ENCODE results near the gene CELF2.
"Not testable (repeated sequence)": the region's sequence is repeated elsewhere in the genome, so short reads cannot be mapped to it uniquely, and the experiment has no call there.

Gene CELF2

GRCh38 chr10:11017570-11018431 lies at the start of gene CELF2:
CELF2 (plus strand) TSS chr10:11017872; CDS start chr10:11018090, 218 bp downstream.
- DNase-seq = no peak

GRCh38 chr10:10968257-10968588 lies 49.4 kb upstream of the CELF2 start:
- no peak for DNase-seq

DNA sequence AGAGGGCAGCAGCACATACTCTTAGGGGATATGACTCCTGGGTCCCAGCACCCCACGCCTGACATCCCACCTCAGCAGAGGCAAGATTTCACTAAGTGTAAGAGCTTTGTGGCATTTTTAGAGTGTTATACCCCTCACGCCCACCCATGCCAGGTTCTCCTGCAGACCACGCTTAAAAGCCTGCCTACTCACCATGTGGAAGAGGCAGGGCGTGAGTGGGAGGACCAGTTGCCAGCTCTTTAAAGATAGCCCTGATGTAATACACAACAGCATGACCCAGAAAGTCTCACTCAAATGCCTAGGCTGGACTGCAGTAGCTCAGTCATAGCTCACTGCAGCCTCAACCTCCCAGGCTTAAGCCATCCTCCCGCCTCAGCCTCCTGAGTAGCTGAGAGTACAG lies 44.4 kb upstream of the CELF2 start:
- no peak for DNase-seq

GRCh38 chr10:10975647-10976046 lies 42.0 kb upstream of the CELF2 start:
- no peak for DNase-seq

- DNase-seq = no peak
These were observed 41.0 kb upstream of the CELF2 start for GRCh38 chr10:10976652-10977051.

DNA sequence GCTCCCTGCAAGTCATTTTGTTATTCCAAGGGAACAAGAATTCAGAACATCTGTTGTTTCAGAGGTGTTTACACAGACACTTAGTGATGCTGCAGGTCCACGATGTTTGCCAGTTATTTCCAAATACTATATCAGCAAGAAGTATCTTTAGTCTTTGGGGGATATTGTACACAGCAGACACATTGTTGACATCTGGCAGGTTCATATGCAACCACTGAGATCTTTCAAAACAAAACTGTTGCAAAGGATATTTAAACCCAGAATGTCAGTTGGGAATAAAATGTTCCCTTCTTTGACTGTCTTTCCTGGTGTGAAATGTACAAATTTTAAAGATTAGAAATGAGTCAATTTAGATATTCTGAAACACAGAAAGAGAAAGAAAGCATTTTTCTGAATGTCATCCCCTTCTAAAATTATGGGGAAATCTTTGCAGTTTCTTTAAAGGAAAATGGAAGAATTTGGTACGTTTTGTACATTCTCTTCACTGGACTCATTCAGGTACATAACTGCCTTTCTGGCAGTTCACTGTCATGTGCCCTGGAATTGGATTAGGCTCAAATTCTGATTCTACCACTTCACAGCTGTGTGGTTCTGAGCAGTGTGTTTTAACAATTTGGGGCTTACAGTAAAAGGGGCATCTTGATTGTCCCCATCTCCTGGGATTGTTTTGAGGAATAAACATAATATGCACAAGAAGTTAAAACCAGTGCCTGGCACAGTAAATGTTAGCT lies 40.3 kb upstream of the CELF2 start:
- no peak for DNase-seq

GRCh38 chr10:10977978-10978377 lies 39.7 kb upstream of the CELF2 start:
- DNase-seq = no peak

GRCh38 chr10:10985361-10985760 lies 32.3 kb upstream of the CELF2 start:
- DNase-seq = no peak

DNA sequence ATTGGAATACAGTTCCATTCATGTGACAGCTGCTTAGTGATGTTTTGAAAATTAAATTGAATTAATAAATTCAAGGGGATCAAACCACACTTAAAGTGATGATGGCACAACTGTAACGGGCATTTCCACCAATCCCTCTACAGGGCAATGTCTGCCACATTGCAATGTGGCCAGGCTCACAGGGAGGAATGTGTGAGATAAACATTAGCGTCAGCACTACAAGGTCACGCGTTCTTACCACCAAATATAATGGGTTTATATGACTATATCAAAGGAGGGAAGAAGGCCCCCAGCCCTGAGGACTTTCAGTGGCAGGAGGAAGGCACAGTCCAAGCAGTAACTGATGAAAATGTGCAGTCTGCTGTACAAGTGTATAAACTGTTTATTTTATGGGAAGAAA lies 31.1 kb upstream of the CELF2 start:
- DNase-seq = no peak

GRCh38 chr10:10987111-10987510 lies 30.6 kb upstream of the CELF2 start:
- no peak for DNase-seq

DNA sequence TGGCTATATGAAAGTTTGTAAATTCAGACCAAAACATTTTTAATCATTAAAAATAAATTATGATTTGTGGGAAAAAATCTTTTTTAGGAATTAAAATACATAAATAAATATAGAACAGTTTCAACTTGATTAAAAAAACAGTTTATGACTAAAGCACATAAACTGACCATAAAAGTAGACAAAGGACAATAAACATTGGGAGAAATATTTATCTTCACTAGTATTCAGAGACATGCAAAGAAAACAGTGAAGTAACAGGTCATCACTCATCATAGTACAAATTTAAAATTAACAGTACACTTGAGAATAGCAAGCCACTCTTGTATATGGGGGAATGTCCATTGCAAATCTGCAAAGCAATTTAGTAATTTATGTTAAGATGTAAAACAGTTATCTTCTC lies 28.0 kb upstream of the CELF2 start:
- DNase-seq = no peak

GRCh38 chr10:10991144-10991543 lies 26.5 kb upstream of the CELF2 start:
- no peak for DNase-seq

GRCh38 chr10:10992072-10992471 lies 25.6 kb upstream of the CELF2 start:
- DNase-seq = no peak

- DNase-seq = no peak
These were observed 24.5 kb upstream of the CELF2 start for GRCh38 chr10:10992961-10993714.

DNA sequence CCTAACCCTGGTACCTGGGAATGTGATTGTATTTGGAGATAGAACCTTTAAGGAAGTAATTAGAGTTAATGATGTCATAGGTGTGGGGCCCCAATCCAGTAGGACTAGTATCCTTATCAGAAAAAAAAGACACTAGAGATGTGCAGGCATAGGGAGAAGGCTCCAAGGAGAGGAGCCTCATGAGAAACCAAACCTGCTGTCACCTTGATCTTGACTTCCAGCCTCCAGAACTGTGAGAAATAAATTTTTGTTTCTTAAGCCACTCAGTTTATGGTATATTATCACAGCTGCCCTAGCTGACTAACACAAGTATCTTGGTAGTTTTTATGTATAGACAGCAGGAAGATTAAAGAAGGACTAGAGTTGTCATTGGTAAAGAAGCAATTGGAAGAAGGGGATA lies 23.9 kb upstream of the CELF2 start:
- DNase-seq = no peak

DNA sequence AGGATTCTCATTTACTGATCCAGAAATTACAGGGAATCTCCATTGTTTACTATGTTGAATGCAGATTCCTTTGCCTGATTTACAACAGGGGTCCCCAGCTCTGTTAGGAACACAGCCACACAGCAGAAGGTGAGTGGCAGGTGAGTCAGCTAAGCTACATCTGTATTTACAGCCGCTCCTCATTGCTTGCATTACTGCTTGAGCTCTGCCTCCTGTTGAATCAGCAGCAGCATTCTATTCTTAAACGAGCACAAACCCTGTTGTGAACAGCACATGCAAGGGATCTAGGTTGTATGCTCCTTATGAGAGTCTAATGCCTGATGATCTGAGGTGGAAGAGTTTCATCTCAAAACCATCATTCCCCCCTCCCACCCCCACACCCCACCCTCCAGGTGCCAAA lies 23.3 kb upstream of the CELF2 start:
- DNase-seq = no peak

- DNase-seq = no peak
These were observed 22.6 kb upstream of the CELF2 start for GRCh38 chr10:10995120-10995519.

- DNase-seq = no peak
These were observed 20.6 kb upstream of the CELF2 start for GRCh38 chr10:10996966-10997620.

DNA sequence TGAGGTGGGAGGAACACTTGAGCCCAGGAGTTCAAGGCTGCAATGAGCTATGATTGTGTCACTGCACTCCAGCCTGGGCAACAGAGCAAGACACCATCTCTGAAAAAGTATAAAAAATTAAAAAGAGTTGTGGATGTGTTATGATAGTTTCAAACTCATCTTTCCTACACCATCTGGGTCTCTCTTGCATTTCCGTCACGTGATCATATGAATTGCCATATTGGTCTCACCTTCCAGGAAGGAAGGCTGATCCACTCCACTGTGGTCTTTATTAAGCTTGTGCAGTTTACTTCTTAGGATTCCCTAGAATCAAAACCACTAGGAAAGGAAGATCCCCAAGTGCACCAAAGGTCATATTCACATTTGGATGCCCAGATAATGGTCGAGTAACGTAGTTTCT lies 18.2 kb upstream of the CELF2 start:
- not testable (repeated sequence) for DNase-seq

DNA sequence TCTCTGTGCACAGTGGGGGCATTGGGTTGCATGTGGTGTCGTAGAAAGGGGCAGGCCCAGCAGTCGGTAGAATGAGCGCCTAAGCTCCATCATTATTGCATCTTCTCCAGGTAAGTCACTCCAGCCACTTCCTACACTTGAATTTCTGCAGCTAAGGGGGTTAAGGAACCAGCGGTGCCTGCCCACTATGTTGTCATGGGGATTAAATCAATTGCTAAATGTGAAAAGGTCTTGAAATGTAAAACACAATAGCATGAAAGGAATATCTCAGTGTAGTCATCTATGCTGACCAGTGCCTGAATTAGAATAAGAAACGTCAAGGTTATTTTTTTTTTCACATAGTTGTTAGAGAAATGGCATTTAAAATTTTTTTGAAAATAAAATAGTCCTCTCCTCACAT lies 15.2 kb upstream of the CELF2 start:
- DNase-seq = no peak

DNA sequence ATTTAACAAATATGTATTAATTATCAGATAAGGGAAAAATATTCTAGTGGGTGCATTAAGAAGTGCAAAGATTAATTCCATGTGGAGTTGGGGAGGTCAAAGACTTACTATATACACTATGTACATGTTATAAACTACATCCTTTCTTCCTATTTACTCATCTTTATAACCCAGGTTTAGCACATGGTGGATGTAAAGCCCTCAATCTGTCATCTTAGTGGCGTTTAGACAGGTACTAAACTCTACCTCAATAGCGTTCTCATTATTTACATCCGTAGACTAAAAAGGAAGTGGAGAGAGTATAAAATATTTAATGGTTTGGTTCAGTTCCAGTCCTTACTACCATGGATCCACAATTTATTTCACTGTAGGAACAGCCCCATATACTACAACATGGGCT lies 14.8 kb upstream of the CELF2 start:
- DNase-seq = no peak

- no peak for DNase-seq
These were observed 14.0 kb upstream of the CELF2 start for GRCh38 chr10:11003679-11004078.

Data from NCI-H2029 (cell line).